Naive thymus-derived CD4-positive, alpha-beta T cell (primary cell): ENCODE results near the gene CDH13. TPM values are rescaled to one million over a fixed set of nuclear protein-coding genes. Genes with fewer than 3 reads are reported as not detected.

ENCODE experiments used
- ATAC-seq: fragments of 150-1000 bp; cut with Tn5 transposase; 2 replicates; pipeline ENCODE4 v1.10.0; 2021; ENCODE audit warnings: mild to moderate bottlenecking, moderate library complexity
- CTCF ChIA-PET: fragments of 350-600 bp; sonication (Branson Sonifier 250); formaldehyde crosslinking; loops from one replicate; lab custom pipeline; 2021; ENCODE audit warnings: antibody characterized with exemption; lab: Charles Lee
- POLR2A ChIA-PET: fragments of 350-600 bp; sonication (Branson Sonifier 250); formaldehyde crosslinking; loops from one replicate; lab custom pipeline; 2021; ENCODE audit warnings: antibody characterized with exemption, inconsistent platforms; lab: Charles Lee
- DNase-seq, 9 donors: peaks; one replicate each; pipeline versions ENCODE4 v3.0.0 to v3.0.0-alpha.2; 2020 to 2022; ENCODE audit warnings: mixed read lengths in 1 of 9
- H3K27ac ChIP-seq: one replicate; pipeline ENCODE4 v1.7.0; 2013; ENCODE audit warnings: mild to moderate bottlenecking, low read depth, low read length, moderate library complexity
- H3K27me3 ChIP-seq, 2 donors: one replicate each; pipeline ENCODE4 v1.7.0; 2013; ENCODE audit warnings: low read length in 2 of 2, mild to moderate bottlenecking in 2 of 2, moderate library complexity in 2 of 2; ENCODE audit not compliant: control insufficient read depth in 2 of 2, insufficient read depth in 2 of 2
- H3K36me3 ChIP-seq, 3 experiments: 1 replicate in 2 of 3; 2 replicates in 1 of 3; pipeline ENCODE4 v1.7.0; 2013; ENCODE audit warnings: low read length in 3 of 3, mild to moderate bottlenecking in 3 of 3, moderate library complexity in 1 of 3; ENCODE audit not compliant: insufficient read depth in 3 of 3, control insufficient read depth in 2 of 3
- H3K4me1 ChIP-seq, 2 donors: one replicate each; pipeline ENCODE4 v1.7.0; 2013; ENCODE audit warnings: low read length in 2 of 2, mild to moderate bottlenecking in 2 of 2, moderate library complexity in 1 of 2; ENCODE audit not compliant: control insufficient read depth in 2 of 2, insufficient read depth in 2 of 2
- H3K4me3 ChIP-seq: 2 replicates; pipeline ENCODE4 v1.7.0; 2013; ENCODE audit warnings: mild to moderate bottlenecking, low read length
- H3K9me3 ChIP-seq, 3 experiments: 1 replicate in 2 of 3; 2 replicates in 1 of 3; pipeline ENCODE4 v1.7.0; 2013; ENCODE audit warnings: low read length in 3 of 3; ENCODE audit not compliant: control insufficient read depth in 2 of 3
- H3K27ac Mint-ChIP-seq, 9 donors: one replicate each; pipeline ENCODE4 v1.8.0; 2020 to 2022; ENCODE audit warnings: mixed read lengths in 9 of 9, mild to moderate bottlenecking in 8 of 9, moderate library complexity in 5 of 9, inconsistent platforms in 2 of 9
- H3K27me3 Mint-ChIP-seq, 5 donors: one replicate each; pipeline ENCODE4 v1.8.0; 2021 to 2022; ENCODE audit warnings: mixed read lengths in 5 of 5, mild to moderate bottlenecking in 1 of 5
- H3K36me3 Mint-ChIP-seq, 5 donors: one replicate each; pipeline ENCODE4 v1.8.0; 2020 to 2022; ENCODE audit warnings: mixed read lengths in 5 of 5, mild to moderate bottlenecking in 3 of 5, inconsistent platforms in 1 of 5
- H3K4me1 Mint-ChIP-seq, 7 donors: one replicate each; pipeline ENCODE4 v1.8.0; 2020 to 2022; ENCODE audit warnings: mixed read lengths in 7 of 7, mild to moderate bottlenecking in 3 of 7, inconsistent platforms in 1 of 7
- H3K4me3 Mint-ChIP-seq, 10 donors: one replicate each; pipeline ENCODE4 v1.8.0; 2020 to 2022; ENCODE audit warnings: mild to moderate bottlenecking in 10 of 10, mixed read lengths in 10 of 10, moderate library complexity in 6 of 10, inconsistent platforms in 2 of 10
- H3K9me3 Mint-ChIP-seq, 11 donors: one replicate each; pipeline ENCODE4 v1.8.0; 2020 to 2022; ENCODE audit warnings: mixed read lengths in 11 of 11, mild to moderate bottlenecking in 4 of 11, inconsistent platforms in 1 of 11, moderate library complexity in 1 of 11
- intact Hi-C, 2 donors: fragments of 100-400 bp; cut with micrococcal nuclease; formaldehyde crosslinking; loops; one replicate each; pipeline ENCODE4 v1.15.1; 2023
- polyA plus RNA-seq, 2 donors: library from polyadenylated mRNA; unstranded; fragments of 300-500 nt; fragmentation: Illumina TruSeq; gene quantifications; one replicate each; pipeline ENCODE4 v1.2.3, GENCODE V29; 2021
- total RNA-seq, 6 experiments: library from RNA in 5 of 6; stranded (reverse) in 5 of 6; gene quantifications; 1 replicate in 5 of 6; 2 replicates in 1 of 6; pipeline ENCODE4 v1.2.3 and lab custom pipeline; 2021 to 2026

The CDH13 gene
- total and polyA plus RNA-seq, 7 experiments from 2014 or later, result not detected

- intact Hi-C loops, result no loop called here
- POLR2A ChIA-PET, result no interaction called here
- ATAC-seq, result no peak
These were observed 935.1 kb downstream of the CDH13 start for GRCh38 chr16:83561876-83562275.

GRCh38 chr16:83568345-83568744 lies 941.6 kb downstream of the CDH13 start:
- DNase-seq (no peak), ATAC-seq (no peak)
- Histone ChIP-seq H3K9me3 (no peaks in the 10 kb centered on the region), H3K4me1 (no peaks in the 10 kb centered on the region), H3K27ac (no peak overlapping the region), H3K4me3 (no peak overlapping the region), H3K36me3 (no peaks in the 10 kb centered on the region), H3K27me3 (no peaks in the 10 kb centered on the region)
- ChIA-PET CTCF (no interaction called here), POLR2A (no interaction called here)
- Mint-ChIP-seq H3K27ac (no peak overlapping the region), H3K4me1 (no peaks in the 10 kb centered on the region), H3K27me3 (peaks cover 0 to 26% (median 8%) of the 10 kb centered on the region in 5 donors), H3K9me3 (peaks cover 0 to 13% (median 4%) of the 10 kb centered on the region in 11 donors), H3K4me3 (no peak overlapping the region), H3K36me3 (no peaks in the 10 kb centered on the region)
- intact Hi-C loops, result no loop called here

More at GRCh38 chr16:83561876-83562275, 935.1 kb downstream of the CDH13 start:
- peaks cover 0 to 22% (median 5%) of the 10 kb centered on the region in 11 donors for H3K9me3 Mint-ChIP-seq
- no peaks in the 10 kb centered on the region for H3K27me3 ChIP-seq
- no peak for DNase-seq
- no peak overlapping the region for H3K4me3 ChIP-seq
- CTCF ChIA-PET, result no interaction called here
- no peaks in the 10 kb centered on the region for H3K4me1 ChIP-seq
- H3K4me1 Mint-ChIP-seq, result no peaks in the 10 kb centered on the region
- H3K9me3 ChIP-seq, result no peaks in the 10 kb centered on the region
- no peaks in the 10 kb centered on the region for H3K36me3 Mint-ChIP-seq
- no peaks in the 10 kb centered on the region for H3K36me3 ChIP-seq
- peaks cover 0 to 12% (median 0%) of the 10 kb centered on the region in 5 donors for H3K27me3 Mint-ChIP-seq
- no peak overlapping the region for H3K27ac ChIP-seq
- H3K4me3 Mint-ChIP-seq, result no peak overlapping the region
- no peak overlapping the region for H3K27ac Mint-ChIP-seq

GRCh38 chr16:83574388-83574787 lies 947.6 kb downstream of the CDH13 start:
- intact Hi-C loops, result no loop called here
- no peaks in the 10 kb centered on the region for H3K9me3 ChIP-seq
- H3K36me3 Mint-ChIP-seq, result no peaks in the 10 kb centered on the region
- no peak for DNase-seq
- H3K27me3 Mint-ChIP-seq, result peaks cover 0 to 6% (median 0%) of the 10 kb centered on the region in 5 donors
- no peaks in the 10 kb centered on the region for H3K4me1 ChIP-seq
- CTCF ChIA-PET, result no interaction called here
- no peaks in the 10 kb centered on the region for H3K27me3 ChIP-seq
- H3K4me1 Mint-ChIP-seq, result no peaks in the 10 kb centered on the region
- H3K27ac Mint-ChIP-seq, result no peak overlapping the region
- no peak overlapping the region for H3K4me3 ChIP-seq
- H3K27ac ChIP-seq, result no peak overlapping the region
- ATAC-seq, result no peak
- peaks cover 0 to 17% (median 3%) of the 10 kb centered on the region in 11 donors for H3K9me3 Mint-ChIP-seq
- POLR2A ChIA-PET, result no interaction called here
- H3K4me3 Mint-ChIP-seq, result no peak overlapping the region
- H3K36me3 ChIP-seq, result no peaks in the 10 kb centered on the region

- H3K9me3 Mint-ChIP-seq, result peaks cover 0 to 20% (median 3%) of the 10 kb centered on the region in 11 donors
- Histone ChIP-seq H3K4me3 (no peak overlapping the region), H3K4me1 (no peaks in the 10 kb centered on the region), H3K36me3 (no peaks in the 10 kb centered on the region), H3K27me3 (no peaks in the 10 kb centered on the region), H3K27ac (no peak overlapping the region), H3K9me3 (no peaks in the 10 kb centered on the region)
- ChIA-PET POLR2A (no interaction called here), CTCF (no interaction called here)
- H3K4me1 Mint-ChIP-seq, result no peaks in the 10 kb centered on the region
- ATAC-seq (no peak), DNase-seq (no peak)
- no peak overlapping the region for H3K27ac Mint-ChIP-seq
- intact Hi-C loops, result no loop called here
- peaks cover 0 to 13% (median 6%) of the 10 kb centered on the region in 5 donors for H3K27me3 Mint-ChIP-seq
- no peak overlapping the region for H3K4me3 Mint-ChIP-seq
- H3K36me3 Mint-ChIP-seq, result no peaks in the 10 kb centered on the region
These were observed 950.4 kb downstream of the CDH13 start for GRCh38 chr16:83577078-83577745.

GRCh38 chr16:83578171-83578570 lies 951.4 kb downstream of the CDH13 start:
- Histone ChIP-seq H3K36me3 (no peaks in the 10 kb centered on the region), H3K4me1 (no peaks in the 10 kb centered on the region), H3K27ac (no peak overlapping the region), H3K4me3 (no peak overlapping the region), H3K27me3 (no peaks in the 10 kb centered on the region), H3K9me3 (no peaks in the 10 kb centered on the region)
- H3K27me3 Mint-ChIP-seq, result peaks cover 0 to 10% (median 6%) of the 10 kb centered on the region in 5 donors
- peaks cover 0 to 20% (median 3%) of the 10 kb centered on the region in 11 donors for H3K9me3 Mint-ChIP-seq
- no peak overlapping the region for H3K27ac Mint-ChIP-seq
- DNase-seq (no peak), ATAC-seq (no peak)
- POLR2A ChIA-PET, result no interaction called here
- H3K4me3 Mint-ChIP-seq, result no peak overlapping the region
- H3K36me3 Mint-ChIP-seq, result no peaks in the 10 kb centered on the region
- CTCF ChIA-PET, result no interaction called here
- H3K4me1 Mint-ChIP-seq, result no peaks in the 10 kb centered on the region
- intact Hi-C loops, result no loop called here

- Mint-ChIP-seq H3K4me1 (no peaks in the 10 kb centered on the region), H3K27me3 (peaks cover 0 to 10% (median 6%) of the 10 kb centered on the region in 5 donors), H3K9me3 (peaks cover 0 to 20% (median 3%) of the 10 kb centered on the region in 11 donors), H3K4me3 (no peak overlapping the region), H3K27ac (no peak overlapping the region), H3K36me3 (no peaks in the 10 kb centered on the region)
- no peaks in the 10 kb centered on the region for H3K4me1 ChIP-seq
- no peak overlapping the region for H3K4me3 ChIP-seq
- H3K27ac ChIP-seq, result no peak overlapping the region
- DNase-seq (no peak), ATAC-seq (no peak)
- no peaks in the 10 kb centered on the region for H3K9me3 ChIP-seq
- intact Hi-C loops, result no loop called here
- H3K27me3 ChIP-seq, result no peaks in the 10 kb centered on the region
- ChIA-PET CTCF (no interaction called here), POLR2A (no interaction called here)
- H3K36me3 ChIP-seq, result no peaks in the 10 kb centered on the region
These were observed 952.3 kb downstream of the CDH13 start for GRCh38 chr16:83579027-83579426.

GRCh38 chr16:83579436-83579835 lies 952.7 kb downstream of the CDH13 start:
- Histone ChIP-seq H3K27ac (no peak overlapping the region), H3K4me3 (no peak overlapping the region), H3K4me1 (no peaks in the 10 kb centered on the region), H3K27me3 (no peaks in the 10 kb centered on the region), H3K36me3 (no peaks in the 10 kb centered on the region), H3K9me3 (no peaks in the 10 kb centered on the region)
- no peak overlapping the region for H3K4me3 Mint-ChIP-seq
- ATAC-seq (no peak), DNase-seq (no peak)
- no peak overlapping the region for H3K27ac Mint-ChIP-seq
- peaks cover 0 to 20% (median 3%) of the 10 kb centered on the region in 11 donors for H3K9me3 Mint-ChIP-seq
- ChIA-PET CTCF (no interaction called here), POLR2A (no interaction called here)
- H3K27me3 Mint-ChIP-seq, result peaks cover 0 to 10% (median 6%) of the 10 kb centered on the region in 5 donors
- intact Hi-C loops, result no loop called here
- no peaks in the 10 kb centered on the region for H3K36me3 Mint-ChIP-seq
- H3K4me1 Mint-ChIP-seq, result no peaks in the 10 kb centered on the region
